Peyer's patch (tissue), 4 donors: ENCODE measurements around the gene RHOB. TPM values are rescaled to one million over a fixed set of nuclear protein-coding genes. Genes with fewer than 3 reads are reported as not detected.

Source experiments
- DNase-seq, 3 donors: peaks; one replicate each; pipeline ENCODE4 v3.0.0-alpha.2; 2017 to 2019
- H3K27ac ChIP-seq, 4 donors: fragments of 200-600 bp; sonication (generic); one replicate each; pipeline ENCODE4 v1.5.1; 2016 to 2019
- H3K27me3 ChIP-seq, 2 donors: fragments of 200-600 bp; sonication (generic); one replicate each; pipeline ENCODE4 v1.5.1; 2019
- H3K36me3 ChIP-seq, 3 donors: fragments of 200-600 bp; sonication (generic); one replicate each; pipeline ENCODE4 v1.5.1; 2016 to 2019
- H3K4me1 ChIP-seq, 4 donors: fragments of 200-600 bp; sonication (generic); one replicate each; pipeline ENCODE4 v1.5.1; 2016 to 2019
- H3K4me3 ChIP-seq, 4 donors: fragments of 200-600 bp; sonication (generic); 1 replicate in 3 of 4; 2 replicates in 1 of 4; pipeline ENCODE4 v1.5.1; 2016 to 2019; ENCODE audit warnings: mild to moderate bottlenecking in 1 of 4
- H3K9me3 ChIP-seq, 4 donors: fragments of 200-600 bp; sonication (generic); one replicate each; pipeline ENCODE4 v1.5.1; 2016 to 2019; ENCODE audit warnings: mild to moderate bottlenecking in 1 of 4
- CTCF ChIP-seq, 6 experiments: fragments of 450-650 bp in 4 of 6; fragments of 200-600 bp in 2 of 6; sonication (generic) in 1 of 6; IDR thresholded peaks; one replicate each; pipeline ENCODE4 v1.5.1; 2017 to 2019; ENCODE audit warnings: antibody characterized with exemption in 6 of 6, mild to moderate bottlenecking in 3 of 6, moderate library complexity in 1 of 6
- POLR2A ChIP-seq, 2 donors: fragments of 450-650 bp; IDR thresholded peaks; one replicate each; pipeline ENCODE4 v1.5.1; 2017; ENCODE audit warnings: antibody characterized with exemption in 2 of 2, mild to moderate bottlenecking in 2 of 2, moderate library complexity in 2 of 2
- total RNA-seq, 4 donors: library from RNA; depleted of rRNA; stranded (reverse); fragments of >200 nt; gene quantifications; one replicate each; pipeline ENCODE4 v1.1.0, GENCODE V29; 2016

The RHOB gene
- total RNA-seq, 4 donors from 2014 or later = 61.6 to 488 (median 202) TPM

GRCh38 chr2:20428717-20429490 is 18.0 kb upstream of the RHOB start:
- H3K27ac ChIP-seq = peak overlapping the region in 2 of 4 donors; percentile 7 to 31
- no peak overlapping the region for H3K4me3 ChIP-seq
- DNase-seq = no peak
- H3K4me1 ChIP-seq = peaks cover 0 to 18% (median 13%) of the 10 kb centered on the region in 4 donors
- no peaks in the 10 kb centered on the region for H3K36me3 ChIP-seq
- TF ChIP-seq CTCF (IDR thresholded peaks at IDR 0.05) = no peak
- TF ChIP-seq POLR2A (IDR thresholded peaks at IDR 0.05) = no peak
- no peaks in the 10 kb centered on the region for H3K9me3 ChIP-seq
- no peaks in the 10 kb centered on the region for H3K27me3 ChIP-seq

DNA sequence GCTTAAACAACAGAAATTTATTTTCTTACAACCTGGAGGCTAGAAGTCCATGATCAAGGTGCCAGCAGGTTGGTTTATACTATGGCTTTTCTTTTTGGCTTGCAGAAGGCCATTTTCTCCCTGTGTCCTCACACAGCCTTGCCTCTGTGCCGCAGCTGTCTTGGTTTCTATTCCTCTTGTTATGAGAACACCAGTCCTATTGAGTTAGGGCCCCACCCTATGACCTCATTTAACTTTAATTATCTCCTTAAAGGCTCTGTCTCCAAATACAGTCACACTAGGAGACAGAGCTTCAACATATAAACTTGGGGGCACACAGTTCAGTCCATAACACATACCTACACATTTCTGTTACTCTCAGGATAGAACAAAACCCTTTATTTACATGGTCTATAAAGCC is 17.3 kb upstream of the RHOB start:
- TF ChIP-seq CTCF (IDR thresholded peaks at IDR 0.05) = no peak
- no peak for TF ChIP-seq POLR2A (IDR thresholded peaks at IDR 0.05)
- Histone ChIP-seq H3K4me3 (no peak overlapping the region), H3K4me1 (peaks cover 0 to 13% (median 9%) of the 10 kb centered on the region in 4 donors), H3K9me3 (no peaks in the 10 kb centered on the region), H3K27ac (peak overlapping the region in 3 of 4 donors; percentile 7 to 31 (median 25)), H3K27me3 (no peaks in the 10 kb centered on the region), H3K36me3 (no peaks in the 10 kb centered on the region)
- peak in 2 of 3 donors; percentile 47 to 70 for DNase-seq

DNA sequence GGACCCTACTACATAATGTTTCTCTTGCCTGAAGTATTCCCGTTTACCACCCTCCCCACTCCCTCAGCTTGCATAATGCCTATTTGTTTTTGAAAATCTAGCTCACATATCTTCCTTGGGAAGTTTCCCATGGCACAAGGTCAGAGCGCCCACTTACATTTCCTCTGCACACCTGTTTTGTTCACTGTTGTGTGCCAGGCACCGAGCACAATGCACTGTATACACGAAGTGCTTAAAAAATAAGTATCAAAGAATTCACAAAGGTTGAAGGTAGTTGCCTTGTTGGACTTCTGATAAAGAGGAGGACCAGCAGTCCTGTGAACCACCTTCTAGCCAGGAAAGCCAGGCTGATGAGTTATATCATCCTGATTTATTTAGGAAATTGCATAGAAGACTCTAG is 16.8 kb upstream of the RHOB start:
- Histone ChIP-seq H3K4me1 (peaks cover 0 to 8% (median 4%) of the 10 kb centered on the region in 4 donors), H3K9me3 (no peaks in the 10 kb centered on the region), H3K36me3 (no peaks in the 10 kb centered on the region), H3K27me3 (no peaks in the 10 kb centered on the region), H3K27ac (peak overlapping the region in 2 of 4 donors; percentile 25 to 31), H3K4me3 (no peak overlapping the region)
- peak in 1 of 3 donors; percentile 29 for DNase-seq
- TF ChIP-seq CTCF (IDR thresholded peaks at IDR 0.05) (no peak), POLR2A (IDR thresholded peaks at IDR 0.05) (no peak)

GRCh38 chr2:20430461-20431300 is 16.2 kb upstream of the RHOB start:
- Histone ChIP-seq H3K36me3 (no peaks in the 10 kb centered on the region), H3K4me1 (peaks cover 0 to 5% (median under 1%) of the 10 kb centered on the region in 4 donors), H3K4me3 (no peak overlapping the region), H3K27me3 (no peaks in the 10 kb centered on the region), H3K27ac (peak overlapping the region in 1 of 4 donors; percentile 31), H3K9me3 (no peaks in the 10 kb centered on the region)
- no peak for DNase-seq
- TF ChIP-seq POLR2A (IDR thresholded peaks at IDR 0.05) (no peak), CTCF (IDR thresholded peaks at IDR 0.05) (no peak)

DNA sequence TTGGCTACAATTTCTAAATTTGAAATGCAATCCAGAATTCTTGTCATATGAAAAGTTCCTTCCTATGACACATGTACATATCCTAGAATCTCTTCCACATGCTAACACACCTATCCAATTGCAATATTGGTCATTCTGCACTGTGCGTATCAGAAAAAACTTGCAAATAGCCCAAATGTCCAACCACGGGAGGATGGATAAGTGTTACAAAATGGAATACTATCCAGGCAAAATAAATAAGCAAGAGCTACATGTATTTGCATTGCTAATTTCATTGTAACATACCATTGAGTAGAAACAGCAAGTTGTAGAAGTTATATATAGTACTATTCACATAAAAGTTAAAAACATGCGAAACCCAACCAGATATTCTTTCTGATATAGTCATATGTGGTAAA is 15.6 kb upstream of the RHOB start:
- Histone ChIP-seq H3K9me3 (no peaks in the 10 kb centered on the region), H3K27ac (no peak overlapping the region), H3K36me3 (no peaks in the 10 kb centered on the region), H3K27me3 (no peaks in the 10 kb centered on the region), H3K4me1 (peaks cover 0 to 5% (median 0%) of the 10 kb centered on the region in 4 donors), H3K4me3 (no peak overlapping the region)
- DNase-seq = no peak
- no peak for TF ChIP-seq CTCF (IDR thresholded peaks at IDR 0.05)
- no peak for TF ChIP-seq POLR2A (IDR thresholded peaks at IDR 0.05)
